HFFc6 (cell line): ENCODE results near the gene BICDL2. TPM values are rescaled to one million over a fixed set of nuclear protein-coding genes. Genes with fewer than 3 reads are reported as not detected.
"Not testable (repeated sequence)": the region's sequence is repeated elsewhere in the genome, so short reads cannot be mapped to it uniquely, and the experiment has no call there.

Source experiments
- DNase-seq: peaks from one replicate; pipeline ENCODE4 v3.0.0-alpha.2; 2018
- H3K27ac Mint-ChIP-seq: 2 replicates; pipeline ENCODE4 v1.8.0; 2020; ENCODE audit warnings: mild to moderate bottlenecking, mixed read lengths
- H3K27me3 Mint-ChIP-seq: 2 replicates; pipeline ENCODE4 v1.8.0; 2021; ENCODE audit warnings: mild to moderate bottlenecking, moderate library complexity, mixed read lengths; ENCODE audit not compliant: insufficient read depth
- H3K36me3 Mint-ChIP-seq: 2 replicates; pipeline ENCODE4 v1.8.0; 2021; ENCODE audit warnings: low read depth, mixed read lengths
- H3K4me1 Mint-ChIP-seq: 2 replicates; pipeline ENCODE4 v1.8.0; 2020; ENCODE audit warnings: low read depth, mixed read lengths
- H3K4me3 Mint-ChIP-seq: 2 replicates; pipeline ENCODE4 v1.8.0; 2020; ENCODE audit warnings: mild to moderate bottlenecking, moderate library complexity, mixed read lengths
- H3K9me3 Mint-ChIP-seq: 2 replicates; pipeline ENCODE4 v1.8.0; 2020; ENCODE audit warnings: mild to moderate bottlenecking, mixed read lengths
- CTCF ChIP-seq: fragments of 200-600 bp; sonication (generic); IDR thresholded peaks from 2 replicates; pipeline ENCODE4 v1.5.0; 2021; ENCODE audit warnings: antibody characterized with exemption, mild to moderate bottlenecking
- total RNA-seq, 6 experiments: library from RNA; stranded (reverse); fragmentation: NEBNext Ultra II Directional; extraction: Animal tissue kit (Norgen Biotek cat#: 25700); gene quantifications; 2 replicates in 1 of 6; 3 replicates in 5 of 6; pipeline ENCODE4 v1.2.3, GENCODE V29; 2021

BICDL2 gene
- total RNA-seq, 6 experiments from 2014 or later = not detected

DNA sequence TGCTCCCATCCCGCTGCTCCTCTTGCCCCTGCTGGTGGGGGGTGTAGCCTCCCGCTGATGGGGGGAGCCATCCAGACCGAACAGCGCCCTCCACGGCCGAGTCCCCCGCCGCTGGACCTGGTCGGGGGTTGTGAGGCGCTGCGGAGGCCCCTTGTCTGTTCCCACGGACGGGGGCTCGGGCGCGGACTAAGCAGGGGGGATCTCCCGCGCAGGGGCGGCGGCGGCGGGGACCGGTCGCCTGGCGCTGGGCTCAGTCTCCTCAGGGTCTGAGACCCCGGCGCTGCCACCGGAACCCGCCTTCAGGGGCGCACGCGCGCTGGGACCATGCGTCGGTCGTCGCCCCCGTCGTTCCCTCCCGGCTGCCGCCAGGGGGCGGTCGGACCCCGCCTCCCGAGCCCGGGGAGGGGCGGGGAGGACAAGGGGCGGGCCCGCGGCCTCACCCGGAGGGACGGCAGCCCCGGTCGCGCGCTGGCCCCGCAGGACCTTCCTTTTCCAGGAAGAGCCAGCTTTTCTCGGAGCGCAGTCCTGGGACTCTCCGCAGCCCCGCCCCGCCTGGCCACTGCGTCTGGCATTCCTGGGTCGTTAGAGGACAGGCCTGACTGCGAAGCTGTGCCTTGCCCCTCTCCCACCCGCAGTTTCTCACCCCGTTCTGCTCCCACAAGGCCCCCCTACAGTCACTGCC is 22.4 kb upstream of the BICDL2 start:
- no peaks in the 10 kb centered on the region for H3K36me3 Mint-ChIP-seq
- peaks cover 4% of the 10 kb centered on the region for H3K27me3 Mint-ChIP-seq
- DNase-seq = peak; percentile 76
- H3K27ac Mint-ChIP-seq = peak overlapping the region; percentile 84
- H3K4me3 Mint-ChIP-seq = peak overlapping the region; percentile 89
- H3K4me1 Mint-ChIP-seq = peaks cover 8% of the 10 kb centered on the region
- peak; percentile 93 for TF ChIP-seq CTCF
- H3K9me3 Mint-ChIP-seq = no peaks in the 10 kb centered on the region

- Mint-ChIP-seq H3K4me3 (peak overlapping the region; percentile 89), H3K9me3 (no peaks in the 10 kb centered on the region), H3K27ac (no peak overlapping the region; the same call in 1 of the 2 replicates), H3K4me1 (peaks cover 8% of the 10 kb centered on the region), H3K27me3 (peaks cover 4% of the 10 kb centered on the region), H3K36me3 (no peaks in the 10 kb centered on the region)
- no peak for TF ChIP-seq CTCF
- DNase-seq = no peak
Observed at GRCh38 chr16:3058139-3059030, 21.6 kb upstream of the BICDL2 start.

DNA sequence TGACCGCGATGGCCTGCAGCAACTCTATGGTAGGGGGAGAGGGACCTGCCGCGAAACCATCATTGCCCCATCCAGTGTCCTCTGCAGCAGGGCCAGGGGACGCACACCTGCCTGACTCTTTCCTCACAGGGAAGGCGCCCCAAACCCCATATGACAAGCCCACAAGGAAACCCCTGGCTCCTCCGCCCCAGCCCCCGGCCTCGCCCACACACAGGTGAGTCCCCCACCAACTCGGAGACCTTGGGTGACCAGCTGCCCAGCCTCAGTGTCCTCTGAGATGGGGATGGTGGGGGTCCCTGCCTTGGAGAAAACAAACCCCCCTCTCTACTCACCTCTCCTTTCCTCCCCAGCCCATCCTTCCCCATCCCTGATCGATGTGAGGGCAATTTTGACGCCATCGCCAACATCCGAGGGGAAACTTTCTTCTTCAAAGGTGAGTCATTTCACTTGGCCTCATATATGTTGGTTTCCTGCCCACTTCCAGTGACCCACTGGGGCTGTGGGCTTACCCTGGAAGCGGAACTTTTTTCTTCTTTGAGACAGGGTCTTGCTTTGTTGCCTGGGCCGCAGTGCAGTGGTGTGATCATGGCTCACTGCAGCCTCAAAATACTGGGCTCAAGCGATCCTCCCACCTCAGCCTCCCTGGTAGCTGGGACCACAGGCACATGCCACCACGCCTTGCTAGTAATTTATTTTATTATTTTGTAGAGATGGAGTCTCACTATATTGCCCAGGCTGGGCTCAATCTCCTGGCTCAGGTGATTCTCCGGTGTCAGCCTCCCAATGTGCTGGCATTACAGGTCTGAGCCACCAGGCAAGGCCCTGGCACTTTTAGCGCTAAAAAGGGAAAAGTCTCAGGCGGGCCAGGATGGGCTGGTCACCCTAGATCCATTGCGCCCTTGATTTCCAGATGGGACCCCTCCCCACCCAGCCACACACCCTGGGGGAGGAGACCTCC is 20.7 kb upstream of the BICDL2 start:
- no peak for DNase-seq
- H3K4me1 Mint-ChIP-seq = peaks cover 8% of the 10 kb centered on the region
- H3K4me3 Mint-ChIP-seq = no peak overlapping the region
- H3K36me3 Mint-ChIP-seq = no peaks in the 10 kb centered on the region
- no peak overlapping the region for H3K27ac Mint-ChIP-seq
- no peaks in the 10 kb centered on the region for H3K9me3 Mint-ChIP-seq
- TF ChIP-seq CTCF = no peak
- peaks cover 1% of the 10 kb centered on the region; the same call in 1 of the 2 replicates for H3K27me3 Mint-ChIP-seq

DNA sequence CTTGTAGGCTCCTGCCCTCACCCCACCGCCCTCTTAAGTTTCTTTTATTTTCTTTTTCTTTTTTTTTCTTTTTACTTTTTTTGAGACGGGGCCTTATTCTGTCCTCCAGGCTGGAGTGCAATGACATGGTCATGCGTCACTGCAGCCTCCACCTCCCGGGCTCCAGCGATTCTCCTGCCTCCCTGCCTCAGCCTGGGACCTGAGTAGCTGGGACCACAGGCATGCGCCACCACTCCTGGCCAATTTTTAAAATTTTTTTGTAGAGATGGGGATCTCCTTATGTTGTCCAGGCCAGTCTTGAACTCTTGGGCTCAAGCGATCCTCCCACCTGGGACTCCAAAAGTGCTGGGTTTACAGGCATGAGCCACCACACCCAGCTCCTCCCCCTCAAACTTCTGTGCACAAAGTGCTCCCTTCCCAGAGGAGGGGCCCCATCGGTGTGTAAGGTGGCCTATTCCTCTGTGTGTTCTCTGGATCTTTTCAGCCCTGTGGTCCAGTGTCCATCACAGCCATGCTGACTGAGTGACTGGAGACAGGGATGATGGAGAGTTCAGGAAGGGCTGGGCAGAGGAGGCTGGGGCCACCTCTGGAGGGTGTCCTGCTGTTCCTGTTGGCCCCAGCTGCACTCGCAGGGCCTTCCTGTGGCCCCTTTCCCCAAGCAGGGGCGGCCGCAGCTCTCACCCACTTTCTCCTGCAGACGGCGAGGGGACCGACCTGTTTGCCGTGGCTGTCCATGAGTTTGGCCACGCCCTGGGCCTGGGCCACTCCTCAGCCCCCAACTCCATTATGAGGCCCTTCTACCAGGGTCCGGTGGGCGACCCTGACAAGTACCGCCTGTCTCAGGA is 19.8 kb upstream of the BICDL2 start:
- Mint-ChIP-seq H3K4me3 (no peak overlapping the region), H3K4me1 (peaks cover 8% of the 10 kb centered on the region)
- TF ChIP-seq CTCF = no peak

DNA sequence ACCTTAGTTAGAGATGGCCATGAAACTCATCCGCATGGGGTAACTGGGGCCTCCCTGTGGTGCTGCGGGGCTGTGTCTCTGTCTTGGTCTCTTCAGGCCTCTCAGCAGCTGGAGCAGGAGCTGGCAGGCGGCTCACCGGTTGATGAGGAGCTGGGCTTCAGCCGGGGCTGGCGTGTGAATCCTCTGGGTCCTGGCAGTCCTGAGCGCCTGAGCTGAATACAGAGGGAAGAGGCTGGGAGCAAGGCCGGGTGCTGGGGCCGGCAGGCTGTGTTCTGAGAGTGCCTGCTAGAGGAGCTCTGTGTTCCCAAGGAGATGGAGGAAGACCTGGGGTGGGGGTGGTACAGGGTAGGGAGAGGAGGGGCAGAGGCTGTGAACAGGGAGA is 19.0 kb upstream of the BICDL2 start:
- H3K4me3 Mint-ChIP-seq, H3K27ac Mint-ChIP-seq, DNase-seq, H3K36me3 Mint-ChIP-seq, H3K27me3 Mint-ChIP-seq, H3K4me1 Mint-ChIP-seq, H3K9me3 Mint-ChIP-seq: not testable (repeated sequence)

More for the DNA sequence above, 19.8 kb upstream of the BICDL2 start:
- no peak for DNase-seq
- H3K36me3 Mint-ChIP-seq = no peaks in the 10 kb centered on the region
- peaks cover 4% of the 10 kb centered on the region for H3K27me3 Mint-ChIP-seq
- H3K27ac Mint-ChIP-seq = no peak overlapping the region
- no peaks in the 10 kb centered on the region for H3K9me3 Mint-ChIP-seq
